ENCODE measurements around the gene MC1R. TPM values are rescaled to one million over a fixed set of nuclear protein-coding genes. Genes with fewer than 3 reads are reported as not detected.
"Not testable (repeated sequence)": the region's sequence is repeated elsewhere in the genome, so short reads cannot be mapped to it uniquely, and the experiment has no call there.

The MC1R gene
- polyA plus RNA-seq, 4 donors, result 2.1 to 8.5 (median 5.4) TPM

DNA sequence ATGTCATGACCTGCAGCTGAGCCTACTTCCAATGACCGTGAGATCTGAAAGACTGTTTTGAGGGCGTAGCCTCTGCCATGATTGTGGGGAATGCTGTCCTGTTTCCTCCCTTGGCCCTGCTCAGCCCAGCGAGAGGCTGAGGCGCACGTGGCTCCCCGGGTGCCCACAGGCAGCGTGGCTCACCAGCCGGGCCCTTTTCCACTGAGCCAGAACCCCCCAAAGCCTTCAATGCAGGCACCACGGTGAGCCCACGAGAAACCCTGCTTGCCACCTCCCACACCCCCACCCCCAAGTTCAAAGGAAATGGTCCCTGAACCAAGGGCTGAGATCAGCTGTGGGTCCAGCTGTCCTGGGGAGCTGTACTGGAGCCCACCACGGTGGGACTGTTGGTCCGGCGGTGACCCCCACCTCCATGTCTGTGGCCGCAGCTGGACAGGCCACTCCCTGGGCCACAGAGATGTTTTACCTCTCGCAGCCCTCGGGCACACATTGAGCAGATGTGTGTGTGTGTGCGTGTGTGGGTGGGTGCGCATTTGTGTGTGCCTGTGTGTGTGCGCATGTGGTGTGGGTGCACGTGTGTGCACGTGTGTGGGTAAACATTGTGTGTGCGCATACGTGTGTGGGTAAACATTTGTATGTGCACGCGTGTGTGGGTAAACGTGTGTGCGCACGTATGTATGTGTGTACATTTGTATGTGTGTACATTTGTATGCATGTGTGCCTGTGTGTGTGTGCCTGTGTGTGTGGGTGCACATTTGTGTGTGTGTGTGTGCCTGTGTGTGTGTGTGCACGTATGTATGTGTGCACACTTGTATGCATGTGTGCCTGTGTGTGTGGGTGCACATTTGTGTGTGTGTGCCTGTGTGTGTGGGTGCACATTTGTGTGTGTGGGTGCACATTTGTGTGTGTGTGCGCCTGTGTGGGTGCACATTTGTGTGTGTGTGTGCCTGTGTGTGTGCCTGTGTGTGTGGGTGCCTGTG, 5.0 kb upstream of the MC1R start:
- no peak for DNase-seq (ENCODE audit: low read depth in 4 of 4, low spot score in 2 of 4)

- DNase-seq (ENCODE audit: low read depth in 4 of 4, low spot score in 2 of 4), result not testable (repeated sequence)
Measured at GRCh38 chr16:89914642-89915285, 3.9 kb upstream of the MC1R start.

DNA sequence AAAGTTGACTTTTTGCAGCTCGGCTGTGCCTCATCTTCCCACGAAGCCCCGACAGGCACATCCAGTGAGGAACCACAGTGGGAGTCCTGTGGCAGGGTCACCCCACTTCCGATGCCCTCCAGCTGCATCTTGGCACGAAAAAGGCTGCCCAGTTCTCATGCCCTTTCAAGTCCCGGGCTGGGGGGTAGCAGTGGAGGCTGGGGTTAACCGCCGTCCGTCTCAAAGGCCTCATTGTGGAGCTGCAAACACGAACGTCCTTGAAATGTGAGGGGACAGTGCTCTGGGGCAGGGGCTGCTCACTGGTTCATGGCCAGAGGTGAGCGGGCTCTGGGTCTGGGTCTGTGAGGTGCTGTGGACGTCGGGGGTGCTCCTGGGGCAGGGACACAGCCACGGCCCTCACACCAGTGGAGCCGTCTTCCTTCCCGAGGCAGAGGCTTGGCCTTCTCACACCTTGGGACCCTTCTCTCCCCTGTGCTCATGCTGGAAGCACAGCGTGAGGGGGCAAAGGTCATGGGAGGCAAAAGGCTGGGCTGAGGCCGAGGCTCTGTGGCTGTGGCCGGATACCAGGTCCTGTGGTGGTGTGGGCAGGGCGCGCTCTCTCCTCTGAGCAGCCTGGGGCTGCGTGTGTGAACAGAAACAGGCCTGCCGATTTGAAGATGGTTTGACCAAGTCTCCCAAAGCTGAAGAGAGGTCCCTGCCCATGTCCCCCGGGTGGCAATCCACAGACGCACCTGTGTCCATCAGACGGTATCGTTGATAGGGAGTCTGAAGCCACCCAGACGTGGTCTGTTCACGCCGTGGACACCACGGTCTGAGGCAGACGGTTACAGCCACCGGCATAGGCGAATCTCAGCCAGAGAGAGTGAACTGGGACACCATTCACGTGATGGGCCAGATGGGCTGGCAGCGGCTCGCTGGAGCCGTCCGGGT, 3.1 kb upstream of the MC1R start:
- no peak for DNase-seq (ENCODE audit: low read depth in 4 of 4, low spot score in 2 of 4)

DNA sequence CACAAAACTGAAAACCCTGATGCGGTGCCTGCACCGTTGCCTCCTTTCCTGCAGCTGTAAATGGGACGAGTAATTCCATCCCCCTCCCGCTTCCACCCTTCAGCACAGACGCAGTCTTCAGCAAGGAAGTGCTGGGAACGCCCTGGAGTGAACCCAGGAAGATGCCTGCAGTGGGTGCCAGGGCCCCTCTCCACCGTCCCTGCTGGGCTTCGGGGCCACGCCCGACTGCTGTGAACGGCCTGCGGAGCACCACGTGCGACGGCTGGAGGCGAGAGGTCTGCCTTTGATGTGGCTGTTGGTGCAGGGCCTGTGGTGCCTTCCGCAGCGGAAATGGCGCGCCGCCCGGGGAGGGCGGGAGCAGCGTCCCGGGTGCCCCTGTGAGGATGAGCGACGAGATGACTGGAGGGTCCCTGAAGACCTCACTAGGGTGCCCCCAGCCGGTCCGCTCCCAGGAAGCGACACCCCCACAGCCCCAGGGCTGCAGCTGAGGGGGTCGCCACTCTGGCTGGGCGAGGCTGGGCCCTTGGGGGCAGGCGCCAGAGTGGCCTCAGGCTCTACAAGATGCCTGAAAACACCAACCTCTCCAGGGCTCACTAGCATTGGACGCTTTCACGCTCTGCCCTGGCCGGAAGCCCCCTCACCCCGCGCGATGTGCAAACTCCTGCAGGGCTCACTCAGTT, 749 bp upstream of the MC1R start:
- DNase-seq (ENCODE audit: low read depth in 4 of 4, low spot score in 2 of 4), result no peak

GRCh38 chr16:89919535-89920406, 1.1 kb downstream of the MC1R start:
- DNase-seq (ENCODE audit: low read depth in 4 of 4, low spot score in 2 of 4), result no peak

DNA sequence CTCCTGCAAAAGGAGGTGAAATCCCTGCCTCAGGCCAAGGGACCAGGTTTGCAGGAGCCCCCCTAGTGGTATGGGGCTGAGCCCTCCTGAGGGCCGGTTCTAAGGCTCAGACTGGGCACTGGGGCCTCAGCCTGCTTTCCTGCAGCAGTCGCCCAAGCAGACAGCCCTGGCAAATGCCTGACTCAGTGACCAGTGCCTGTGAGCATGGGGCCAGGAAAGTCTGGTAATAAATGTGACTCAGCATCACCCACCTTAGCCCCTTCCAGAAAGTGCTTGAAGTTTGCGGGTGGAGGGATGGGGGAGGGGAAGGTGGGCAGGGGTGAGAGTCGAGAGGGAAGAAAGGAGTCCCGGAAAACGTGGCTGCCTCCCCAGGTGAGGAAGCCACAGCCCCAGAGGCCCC, 2.1 kb downstream of the MC1R start:
- no peak for DNase-seq (ENCODE audit: low read depth in 4 of 4, low spot score in 2 of 4)

- DNase-seq (ENCODE audit: low read depth in 4 of 4, low spot score in 2 of 4), result no peak
Measured at GRCh38 chr16:89921131-89921701, 2.6 kb downstream of the MC1R start.

GRCh38 chr16:89921702-89922476, 3.2 kb downstream of the MC1R start:
- no peak for DNase-seq (ENCODE audit: low read depth in 4 of 4, low spot score in 2 of 4)

- no peak for DNase-seq (ENCODE audit: low read depth in 4 of 4, low spot score in 2 of 4)
Measured at GRCh38 chr16:89922477-89922883, 3.8 kb downstream of the MC1R start.

- DNase-seq (ENCODE audit: low read depth in 4 of 4, low spot score in 2 of 4), result no peak
Measured at GRCh38 chr16:89922884-89923639, 4.4 kb downstream of the MC1R start, which contains the start of gene TUBB3. Gene TUBB3 (plus strand): TSS chr16:89923342. CDS start chr16:89923402, 60 bp downstream.

DNA sequence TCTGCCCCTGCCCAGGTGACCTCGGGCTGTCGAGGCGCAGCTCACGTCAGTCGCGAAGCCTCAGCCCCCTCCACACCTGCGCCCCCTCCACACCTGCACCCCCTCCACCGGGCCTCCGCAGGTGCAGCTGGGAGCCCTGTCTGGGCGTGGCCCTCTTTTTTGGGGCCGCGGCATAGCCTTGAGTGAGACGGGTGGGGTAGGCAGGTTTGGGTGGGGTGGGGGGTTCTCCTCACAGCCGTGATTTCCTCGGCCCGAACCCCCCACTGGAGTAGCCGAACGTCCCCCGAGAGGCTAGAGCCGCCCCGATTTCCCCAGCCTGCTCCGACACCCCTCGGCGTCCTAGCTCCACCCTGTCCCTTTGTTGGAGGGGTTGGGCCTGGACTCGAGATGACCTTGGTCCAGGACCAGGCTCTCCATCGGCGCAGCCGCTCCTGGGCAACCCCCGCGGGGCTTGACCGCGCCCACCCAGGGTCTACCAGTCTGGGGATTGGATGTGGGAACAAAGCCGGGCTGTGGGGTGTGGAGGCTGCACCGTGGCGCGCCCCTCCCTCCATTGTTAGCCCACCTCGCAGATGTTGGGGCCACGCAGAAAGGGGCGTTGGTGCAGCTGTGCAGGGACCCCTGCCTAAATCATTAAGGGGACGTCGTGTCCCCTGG, 5.1 kb downstream of the MC1R start:
- DNase-seq (ENCODE audit: low read depth in 4 of 4, low spot score in 2 of 4), result no peak

- DNase-seq (ENCODE audit: low read depth in 4 of 4, low spot score in 2 of 4), result no peak
Measured at GRCh38 chr16:89924297-89924924, 5.7 kb downstream of the MC1R start.

DNA sequence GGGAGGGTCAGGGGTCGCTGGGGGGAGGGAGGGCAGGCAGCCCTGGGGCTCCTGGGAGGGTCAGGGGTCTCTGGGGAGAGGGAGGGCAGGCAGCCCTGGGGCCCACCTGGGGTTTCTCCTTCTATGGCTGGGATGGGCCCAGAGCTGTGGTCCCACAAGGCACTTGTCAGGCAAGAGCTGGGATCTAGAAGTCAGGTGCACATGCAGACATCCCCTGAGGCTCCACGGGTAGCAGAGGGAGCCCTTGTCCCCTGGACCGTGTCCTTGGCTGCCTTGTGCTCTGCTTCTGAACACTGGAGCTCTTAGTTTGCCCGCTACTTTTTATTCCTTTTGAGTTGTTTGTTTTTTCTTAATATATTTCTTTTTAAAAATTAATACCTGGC, 6.3 kb downstream of the MC1R start:
- DNase-seq (ENCODE audit: low read depth in 4 of 4, low spot score in 2 of 4), result no peak

DNA sequence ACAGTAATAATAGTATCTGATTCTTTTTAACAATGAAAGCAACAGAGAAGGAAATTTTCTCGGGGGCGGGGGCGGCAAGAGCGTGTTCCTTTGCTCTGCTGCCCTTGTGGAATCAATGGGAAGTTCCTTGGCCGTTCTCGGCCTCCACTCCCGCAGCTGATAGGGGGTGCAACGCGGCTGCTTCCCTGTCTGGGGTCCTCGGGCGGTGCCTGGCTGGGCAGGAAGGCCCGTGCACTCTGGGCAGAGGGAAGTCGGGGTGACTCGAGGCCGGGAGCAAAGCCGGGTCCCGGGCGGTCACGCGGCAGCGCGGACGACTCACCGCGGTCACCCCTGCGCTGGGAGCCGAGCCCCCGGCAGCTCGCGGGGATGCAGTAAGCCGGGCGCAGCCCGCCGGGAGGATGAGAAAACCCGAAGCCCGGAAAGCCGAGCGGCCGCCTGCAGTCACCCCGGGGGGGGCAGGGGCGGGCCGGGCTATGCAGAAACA, 7.0 kb downstream of the MC1R start:
- DNase-seq (ENCODE audit: low read depth in 4 of 4, low spot score in 2 of 4), result no peak

- no peak for DNase-seq (ENCODE audit: low read depth in 4 of 4, low spot score in 2 of 4)
Measured at GRCh38 chr16:89931305-89931896, 12.7 kb downstream of the MC1R start.

DNA sequence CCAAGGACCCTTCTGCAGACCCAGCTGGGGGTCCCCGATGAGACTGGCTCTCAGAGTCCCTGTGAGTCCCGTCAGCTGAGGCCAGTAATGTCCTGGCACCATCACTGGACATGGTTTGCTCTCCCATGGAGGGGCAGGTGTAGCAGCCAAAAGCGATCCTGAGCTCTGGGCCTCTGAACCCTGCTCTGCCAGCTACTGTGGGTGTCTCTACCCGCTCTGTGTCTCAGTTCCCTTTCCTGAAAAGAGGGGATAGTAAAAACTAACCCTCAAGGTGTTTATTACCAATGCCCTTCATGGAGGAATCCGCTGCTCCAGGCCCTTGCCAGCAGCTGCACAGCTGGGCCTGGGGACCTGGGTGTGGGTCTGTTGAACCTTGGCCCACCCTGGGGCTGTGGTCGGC, 13.3 kb downstream of the MC1R start:
- DNase-seq (ENCODE audit: low read depth in 4 of 4, low spot score in 2 of 4), result no peak

All from left renal cortex interstitium (tissue), 4 donors.